Measurements from ENCODE around the gene STX16. TPM values are rescaled to one million over a fixed set of nuclear protein-coding genes. Genes with fewer than 3 reads are reported as not detected.

The STX16 gene
- total RNA-seq, 1 experiment from 2014 or later: 41.9 TPM

DNA sequence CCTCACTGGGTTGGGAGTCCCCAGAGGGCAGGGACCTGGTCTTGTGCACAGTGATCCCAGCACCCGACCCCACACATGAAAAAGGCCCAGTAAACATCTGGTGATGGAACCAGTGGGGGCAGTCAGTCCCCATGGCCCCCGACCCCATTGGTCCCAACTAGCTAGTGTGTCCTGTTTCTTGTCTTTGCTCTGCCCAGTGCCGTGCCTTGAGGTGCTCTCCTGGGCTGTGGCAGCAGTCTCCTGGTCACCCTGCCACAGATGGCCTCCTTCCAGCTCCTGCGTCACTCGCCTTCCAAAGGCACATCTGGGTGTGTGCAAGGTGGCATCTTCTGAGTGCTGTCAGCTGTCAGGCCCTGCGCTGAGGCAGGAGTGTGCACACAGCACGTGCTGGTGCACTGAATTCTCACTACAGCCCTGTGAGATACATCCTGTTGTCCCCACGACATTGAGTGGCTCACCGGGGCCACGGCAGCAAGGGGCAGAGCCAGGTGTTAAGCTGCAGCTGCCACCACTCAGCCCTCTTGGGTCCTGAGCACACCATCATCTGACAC is 45.4 kb downstream of the STX16 start:
- H3K4me3 ChIP-seq (ENCODE audit: low read depth in 2 of 2, low read length in 2 of 2): no peak overlapping the region
- H3K36me3 ChIP-seq (ENCODE audit: control insufficient read depth, insufficient read depth, low read length): no peaks in the 10 kb centered on the region
- ChIA-PET POLR2A (no interaction called here), CTCF (no interaction called here)
- ATAC-seq (no peak), DNase-seq (ENCODE audit: low read depth, low spot score) (no peak)
- no peaks in the 10 kb centered on the region for H3K27me3 ChIP-seq (ENCODE audit: control insufficient read depth, insufficient read depth, low read length)
- H3K27ac ChIP-seq (ENCODE audit: low read length): no peak overlapping the region
- intact Hi-C loops (cut with micrococcal nuclease; ENCODE audit: unreplicated experiment) (no loop called here), in situ Hi-C loops (cut with HindIII; ENCODE audit: low pct_unique_long_range_greater_than_20kb, low sequenced_read_pairs) (no loop called here)
- peaks cover 5% of the 10 kb centered on the region; the same call in 1 of the 2 replicates for H3K4me1 ChIP-seq (ENCODE audit: control insufficient read depth, insufficient read depth, low read length)
- TF ChIP-seq TCF7L2 (IDR thresholded peaks at IDR 0.05; ENCODE audit: low read depth, low read length): no peak
- TF ChIP-seq, protein P1, sequence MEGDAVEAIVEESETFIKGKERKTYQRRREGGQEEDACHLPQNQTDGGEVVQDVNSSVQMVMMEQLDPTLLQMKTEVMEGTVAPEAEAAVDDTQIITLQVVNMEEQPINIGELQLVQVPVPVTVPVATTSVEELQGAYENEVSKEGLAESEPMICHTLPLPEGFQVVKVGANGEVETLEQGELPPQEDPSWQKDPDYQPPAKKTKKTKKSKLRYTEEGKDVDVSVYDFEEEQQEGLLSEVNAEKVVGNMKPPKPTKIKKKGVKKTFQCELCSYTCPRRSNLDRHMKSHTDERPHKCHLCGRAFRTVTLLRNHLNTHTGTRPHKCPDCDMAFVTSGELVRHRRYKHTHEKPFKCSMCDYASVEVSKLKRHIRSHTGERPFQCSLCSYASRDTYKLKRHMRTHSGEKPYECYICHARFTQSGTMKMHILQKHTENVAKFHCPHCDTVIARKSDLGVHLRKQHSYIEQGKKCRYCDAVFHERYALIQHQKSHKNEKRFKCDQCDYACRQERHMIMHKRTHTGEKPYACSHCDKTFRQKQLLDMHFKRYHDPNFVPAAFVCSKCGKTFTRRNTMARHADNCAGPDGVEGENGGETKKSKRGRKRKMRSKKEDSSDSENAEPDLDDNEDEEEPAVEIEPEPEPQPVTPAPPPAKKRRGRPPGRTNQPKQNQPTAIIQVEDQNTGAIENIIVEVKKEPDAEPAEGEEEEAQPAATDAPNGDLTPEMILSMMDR (IDR thresholded peaks at IDR 0.05): no peak
- no peak for TF ChIP-seq POLR2AphosphoS5 (IDR thresholded peaks at IDR 0.05; ENCODE audit: low read depth, low read length)
- no peak for TF ChIP-seq SIN3A (IDR thresholded peaks at IDR 0.05; ENCODE audit: borderline replicate concordance, insufficient read depth, low read depth, low read length)
- TF ChIP-seq, protein P2, sequence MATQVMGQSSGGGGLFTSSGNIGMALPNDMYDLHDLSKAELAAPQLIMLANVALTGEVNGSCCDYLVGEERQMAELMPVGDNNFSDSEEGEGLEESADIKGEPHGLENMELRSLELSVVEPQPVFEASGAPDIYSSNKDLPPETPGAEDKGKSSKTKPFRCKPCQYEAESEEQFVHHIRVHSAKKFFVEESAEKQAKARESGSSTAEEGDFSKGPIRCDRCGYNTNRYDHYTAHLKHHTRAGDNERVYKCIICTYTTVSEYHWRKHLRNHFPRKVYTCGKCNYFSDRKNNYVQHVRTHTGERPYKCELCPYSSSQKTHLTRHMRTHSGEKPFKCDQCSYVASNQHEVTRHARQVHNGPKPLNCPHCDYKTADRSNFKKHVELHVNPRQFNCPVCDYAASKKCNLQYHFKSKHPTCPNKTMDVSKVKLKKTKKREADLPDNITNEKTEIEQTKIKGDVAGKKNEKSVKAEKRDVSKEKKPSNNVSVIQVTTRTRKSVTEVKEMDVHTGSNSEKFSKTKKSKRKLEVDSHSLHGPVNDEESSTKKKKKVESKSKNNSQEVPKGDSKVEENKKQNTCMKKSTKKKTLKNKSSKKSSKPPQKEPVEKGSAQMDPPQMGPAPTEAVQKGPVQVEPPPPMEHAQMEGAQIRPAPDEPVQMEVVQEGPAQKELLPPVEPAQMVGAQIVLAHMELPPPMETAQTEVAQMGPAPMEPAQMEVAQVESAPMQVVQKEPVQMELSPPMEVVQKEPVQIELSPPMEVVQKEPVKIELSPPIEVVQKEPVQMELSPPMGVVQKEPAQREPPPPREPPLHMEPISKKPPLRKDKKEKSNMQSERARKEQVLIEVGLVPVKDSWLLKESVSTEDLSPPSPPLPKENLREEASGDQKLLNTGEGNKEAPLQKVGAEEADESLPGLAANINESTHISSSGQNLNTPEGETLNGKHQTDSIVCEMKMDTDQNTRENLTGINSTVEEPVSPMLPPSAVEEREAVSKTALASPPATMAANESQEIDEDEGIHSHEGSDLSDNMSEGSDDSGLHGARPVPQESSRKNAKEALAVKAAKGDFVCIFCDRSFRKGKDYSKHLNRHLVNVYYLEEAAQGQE (IDR thresholded peaks at IDR 0.05; ENCODE audit: insufficient read depth in 1 of 2, low read depth in 2 of 2, low read length in 1 of 2): no peak
- BruUV-seq (replicated peaks): no TSS peak
- H3K9me3 ChIP-seq (ENCODE audit: control insufficient read depth, insufficient read depth, low read depth, low read length): no peaks in the 10 kb centered on the region

DNA sequence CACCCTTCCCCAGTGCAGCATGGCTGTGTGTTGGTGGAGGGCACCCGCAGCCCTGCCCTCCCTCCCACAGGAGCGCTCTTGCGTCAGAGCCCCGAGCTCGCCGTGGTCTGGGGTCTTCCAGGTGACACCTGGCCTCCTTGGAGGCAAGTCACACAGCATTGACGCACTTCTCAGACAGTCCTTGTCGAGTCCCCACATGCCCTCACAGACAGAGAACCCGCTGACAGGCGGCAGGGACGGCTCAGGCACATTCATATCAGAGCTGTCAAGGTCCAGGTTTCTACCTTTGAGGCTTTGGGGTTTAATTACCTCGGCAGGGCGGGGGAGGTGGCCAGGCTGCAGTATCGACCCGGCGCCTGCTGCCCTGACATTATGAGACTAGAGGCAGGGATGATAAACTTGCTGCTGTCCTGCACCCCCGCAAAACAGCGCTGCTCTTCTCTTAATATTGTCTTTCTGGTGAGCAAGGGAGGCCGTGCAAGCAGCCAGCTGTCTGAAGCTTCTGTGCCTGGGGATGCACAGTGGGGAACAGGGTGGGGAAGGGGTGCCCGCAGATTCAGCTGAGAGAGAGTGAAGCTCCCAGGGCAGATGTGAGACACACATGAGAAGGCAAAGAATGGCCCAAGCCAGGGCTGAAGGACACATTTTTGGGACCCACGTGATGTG is 46.3 kb downstream of the STX16 start:
- no TSS peak for BruUV-seq (replicated peaks)
- Histone ChIP-seq H3K36me3 (ENCODE audit: control insufficient read depth, insufficient read depth, low read length) (no peaks in the 10 kb centered on the region), H3K27ac (ENCODE audit: low read length) (no peak overlapping the region), H3K9me3 (ENCODE audit: control insufficient read depth, insufficient read depth, low read depth, low read length) (no peaks in the 10 kb centered on the region), H3K4me1 (ENCODE audit: control insufficient read depth, insufficient read depth, low read length) (peaks cover 5% of the 10 kb centered on the region; the same call in 1 of the 2 replicates), H3K27me3 (ENCODE audit: control insufficient read depth, insufficient read depth, low read length) (no peaks in the 10 kb centered on the region), H3K4me3 (ENCODE audit: low read depth in 2 of 2, low read length in 2 of 2) (no peak overlapping the region)
- intact Hi-C loops (cut with micrococcal nuclease; ENCODE audit: unreplicated experiment) (no loop called here), in situ Hi-C loops (cut with HindIII; ENCODE audit: low pct_unique_long_range_greater_than_20kb, low sequenced_read_pairs) (no loop called here)
- ATAC-seq (no peak), DNase-seq (ENCODE audit: low read depth, low spot score) (no peak)
- ChIA-PET CTCF (no interaction called here), POLR2A (no interaction called here)
- no peak for TF ChIP-seq TCF7L2 (IDR thresholded peaks at IDR 0.05; ENCODE audit: low read depth, low read length)
- TF ChIP-seq, protein P2 (IDR thresholded peaks at IDR 0.05; ENCODE audit: insufficient read depth in 1 of 2, low read depth in 2 of 2, low read length in 1 of 2): no peak
- TF ChIP-seq SIN3A (IDR thresholded peaks at IDR 0.05; ENCODE audit: borderline replicate concordance, insufficient read depth, low read depth, low read length): no peak
- no peak for TF ChIP-seq POLR2AphosphoS5 (IDR thresholded peaks at IDR 0.05; ENCODE audit: low read depth, low read length)
- TF ChIP-seq, protein P1 (IDR thresholded peaks at IDR 0.05): no peak
